Measurements from ENCODE around the gene QRICH1.

GRCh38 chr3:48997102-48997635 lies 96.7 kb downstream of the QRICH1 start:
- TF ChIP-seq CTCF (conservative IDR thresholded peaks at IDR 0.05; ENCODE audit: low read length) (peak; percentile 36), EZH2phosphoT487 (IDR thresholded peaks at IDR 0.05; ENCODE audit: borderline replicate concordance, low read depth, low read length) (no peak)
